NCI-H510A treated with DMSO at 0.1 percent for 48 hours (cell line): Measurements from ENCODE around the gene DPEP1.

ENCODE experiments used
- DNase-seq: peaks from one replicate; lab custom pipeline; 2025; lab: John Stamatoyannopoulos, UW

DPEP1 gene

GRCh38 chr16:89687092-89687940 lies 73.9 kb downstream of the DPEP1 start:
- DNase-seq, result no peak
